GM21381 (cell line): ENCODE measurements around the gene ABCA13.

Experiments used
- ATAC-seq: cut with Tn5 transposase; IDR thresholded peaks from one replicate; pipeline ENCODE4 v1.9.1; 2021; ENCODE audit warnings: mild to moderate bottlenecking, moderate library complexity; ENCODE audit not compliant: unreplicated experiment

The ABCA13 gene

DNA sequence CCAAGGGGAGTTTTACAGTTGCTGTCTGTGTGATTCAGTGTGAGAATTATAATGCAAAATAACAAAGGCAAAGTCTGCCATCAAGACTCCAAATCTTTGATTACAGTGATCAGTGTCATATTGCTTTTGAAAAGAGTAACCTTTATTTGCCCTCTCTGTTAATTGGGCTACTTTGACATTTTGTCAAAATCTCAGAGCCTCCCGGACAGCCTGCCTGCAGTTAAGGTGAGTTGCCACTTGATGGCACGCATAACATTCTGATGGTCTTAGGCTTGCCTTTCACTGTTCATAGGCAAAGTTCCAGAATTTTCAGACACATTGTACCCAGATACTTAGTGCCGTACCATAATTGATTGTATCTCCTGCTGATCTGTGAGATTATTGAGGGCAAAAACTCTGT, 253.5 kb downstream of the ABCA13 start:
- no peak for ATAC-seq

DNA sequence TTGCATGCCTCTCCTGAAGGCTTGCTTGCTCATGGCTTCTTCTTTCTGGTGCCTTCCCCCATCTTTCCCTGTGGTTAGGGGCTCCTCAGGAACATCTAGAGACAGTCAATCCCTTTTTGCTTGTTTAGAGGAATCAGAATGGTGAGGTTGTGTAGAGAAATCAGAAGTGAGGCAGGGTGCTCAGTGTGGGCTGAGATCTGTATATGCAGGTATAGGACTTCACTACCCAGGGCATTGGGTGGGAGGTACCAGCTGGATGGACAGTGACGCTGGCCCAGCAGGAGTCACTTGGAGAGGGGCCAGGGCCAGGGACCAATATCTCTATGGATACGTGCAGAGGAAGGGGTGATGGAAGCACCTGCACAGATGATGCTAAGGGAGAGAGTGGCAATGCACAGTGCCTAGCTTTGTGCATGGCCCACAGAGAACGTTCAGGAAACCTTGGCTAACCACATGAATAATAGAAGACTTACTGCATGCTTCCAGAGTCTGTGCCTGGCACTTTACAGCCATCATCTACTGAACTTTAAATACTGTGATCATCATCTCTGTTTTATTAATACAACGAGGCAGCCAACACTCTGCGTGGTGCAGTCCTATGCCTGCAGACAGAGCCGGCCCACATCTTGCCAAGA, 255.2 kb downstream of the ABCA13 start:
- ATAC-seq, result no peak

DNA sequence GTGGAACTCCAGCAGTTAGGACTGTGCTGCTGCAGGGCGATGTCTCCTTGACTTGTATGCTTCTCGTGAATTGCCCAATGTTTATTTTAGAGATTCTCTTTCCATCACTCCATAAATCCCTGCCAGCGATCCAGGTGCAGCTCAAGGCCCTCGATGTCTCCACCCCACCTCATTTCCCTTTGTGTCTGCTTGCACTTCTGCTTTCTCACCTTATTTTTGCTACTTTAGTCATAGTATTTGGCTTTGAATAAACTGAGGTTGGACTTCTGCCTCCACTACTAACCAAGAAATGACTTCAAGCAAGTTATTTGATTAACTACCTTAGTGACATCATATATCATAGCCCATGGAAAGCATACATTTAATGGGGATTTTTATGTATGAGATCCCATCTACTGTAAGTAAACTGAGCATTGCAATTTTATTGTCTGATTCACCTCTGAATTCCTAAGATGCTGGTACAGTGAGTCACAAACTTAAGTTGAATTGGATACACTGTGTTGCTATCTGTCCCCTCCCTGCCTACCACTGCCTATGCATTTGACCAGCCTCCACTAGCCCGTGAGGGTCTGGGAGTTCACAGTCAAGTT, 255.8 kb downstream of the ABCA13 start:
- no peak for ATAC-seq

DNA sequence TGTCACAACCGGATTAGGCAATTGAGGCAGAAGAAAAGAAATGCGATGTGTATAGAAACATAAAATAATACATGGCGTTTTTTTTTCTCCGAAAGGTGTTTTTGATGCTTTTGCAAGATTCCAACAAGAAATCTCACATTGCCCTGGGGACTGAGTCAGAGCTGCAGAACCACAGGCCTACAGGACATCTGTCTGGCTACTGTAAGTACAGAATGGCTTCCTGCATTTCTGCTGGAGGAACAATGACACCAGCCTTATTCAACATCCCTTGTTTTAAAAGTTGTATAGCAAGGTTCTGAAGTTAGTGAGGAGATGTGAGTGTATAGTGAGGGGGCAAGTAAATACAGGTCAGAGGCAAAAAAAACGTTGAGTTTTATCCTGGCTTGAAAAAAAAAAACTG, 256.4 kb downstream of the ABCA13 start:
- no peak for ATAC-seq

DNA sequence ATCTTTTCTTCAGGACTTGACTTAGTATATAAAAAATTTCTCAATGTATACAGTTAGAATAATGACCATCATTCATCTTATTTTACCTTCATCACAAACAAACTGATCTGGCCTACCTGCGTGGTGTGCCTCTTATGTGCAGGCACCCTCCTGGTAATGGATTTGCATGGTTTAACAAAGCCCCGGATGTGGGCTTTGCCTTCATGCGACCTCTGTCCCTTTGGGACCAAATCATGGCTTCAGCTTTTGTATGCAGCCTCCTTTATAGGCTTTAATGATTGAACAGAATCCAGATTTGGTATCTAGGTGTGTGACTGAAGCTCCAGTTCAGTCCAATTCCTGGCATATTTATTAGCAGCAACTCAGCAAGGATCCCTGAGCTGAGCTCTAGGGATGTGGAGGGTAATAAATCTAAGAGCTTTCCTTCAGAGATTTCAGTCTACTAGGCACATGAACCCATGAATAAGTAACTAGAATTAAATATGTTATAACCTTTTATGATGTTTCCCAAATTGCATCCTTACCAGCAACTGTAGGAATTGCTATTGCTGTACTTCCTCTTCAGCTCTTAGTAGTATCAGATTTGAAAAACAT, 256.9 kb downstream of the ABCA13 start:
- no peak for ATAC-seq

DNA sequence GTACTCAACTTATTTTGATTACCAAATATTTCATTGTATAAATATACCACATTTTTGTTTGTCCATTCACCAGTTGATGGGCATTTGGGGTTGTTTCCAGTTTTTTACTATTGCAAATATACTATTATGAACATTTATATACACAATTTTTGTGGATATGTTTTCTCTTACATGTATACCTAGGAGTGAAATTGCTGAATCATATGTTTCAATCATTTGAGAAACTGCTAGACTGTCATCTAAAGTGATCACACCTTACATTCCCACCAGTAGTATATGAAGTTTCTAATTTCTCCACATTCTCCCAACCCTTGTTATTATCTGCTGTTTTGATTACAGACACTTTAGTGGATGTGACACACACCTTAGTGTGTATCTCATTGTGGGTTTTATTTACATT, 257.9 kb downstream of the ABCA13 start:
- no peak for ATAC-seq

DNA sequence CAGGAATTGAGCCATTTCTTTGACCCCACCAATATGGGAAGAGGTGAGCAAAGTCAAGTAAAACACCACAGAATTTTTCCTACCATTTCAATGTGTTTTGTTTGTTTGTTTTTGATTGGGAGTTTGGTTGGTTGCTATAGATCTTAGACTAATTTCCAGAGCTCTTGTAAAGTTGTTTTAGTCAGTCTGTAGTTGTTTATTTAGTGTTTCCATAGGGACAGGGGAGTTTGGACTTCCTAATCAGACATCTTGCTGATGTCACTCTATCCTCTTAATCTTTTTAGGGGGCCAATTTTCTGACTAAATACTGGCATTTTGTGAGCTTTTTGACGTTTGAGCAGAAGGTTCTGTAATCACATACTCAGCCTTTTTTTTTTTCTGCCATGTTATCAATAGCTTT, 266.9 kb downstream of the ABCA13 start:
- no peak for ATAC-seq

DNA sequence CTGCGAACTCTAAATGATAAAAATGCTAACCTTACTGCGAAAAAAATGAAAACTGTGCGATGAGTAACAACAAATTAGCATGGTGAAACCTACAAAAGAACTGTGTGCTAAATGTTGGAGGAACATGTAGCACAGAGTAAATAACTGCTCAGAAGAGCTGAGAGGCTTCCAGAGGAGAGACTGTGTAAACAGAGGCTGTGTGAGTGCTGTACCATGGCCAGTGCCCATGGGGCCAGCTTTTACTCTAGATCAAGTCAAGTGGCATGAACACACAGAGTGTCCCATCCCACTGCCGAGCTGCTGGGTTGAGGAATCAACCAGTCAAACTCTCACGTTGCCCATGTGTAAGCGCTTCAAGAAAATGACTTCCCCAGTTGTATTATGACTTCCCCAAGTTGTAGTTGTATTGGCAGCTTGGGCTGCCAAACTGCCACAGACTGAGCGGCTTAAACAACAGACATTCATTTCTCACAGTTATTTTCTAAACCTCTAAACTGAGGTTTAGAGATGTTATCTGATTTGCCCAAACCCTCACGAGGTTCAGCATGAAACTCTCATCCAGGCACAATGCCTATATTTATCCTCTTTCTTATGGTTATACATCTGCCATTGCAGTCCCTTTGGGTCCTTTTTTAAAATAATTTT, 270.7 kb downstream of the ABCA13 start:
- no peak for ATAC-seq

DNA sequence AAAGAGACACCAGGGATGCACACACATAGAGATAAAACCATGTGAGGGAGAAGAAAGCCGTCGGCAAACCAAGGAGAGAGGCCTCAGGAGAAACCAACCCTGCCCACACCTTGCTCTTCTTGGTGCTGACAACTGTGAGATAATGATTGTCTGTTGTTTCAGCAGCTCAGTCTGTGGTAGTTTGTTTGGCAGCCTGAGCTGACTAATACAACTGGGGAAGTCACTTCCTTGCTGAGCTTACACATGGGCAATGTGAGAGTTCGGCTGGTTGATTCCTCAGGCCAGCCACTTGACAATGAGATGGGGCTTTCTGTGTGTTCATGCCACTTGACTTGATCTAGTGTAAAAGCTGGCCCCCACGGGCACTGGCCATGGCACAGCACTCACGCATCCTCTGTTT, 271.8 kb downstream of the ABCA13 start:
- ATAC-seq, result no peak

DNA sequence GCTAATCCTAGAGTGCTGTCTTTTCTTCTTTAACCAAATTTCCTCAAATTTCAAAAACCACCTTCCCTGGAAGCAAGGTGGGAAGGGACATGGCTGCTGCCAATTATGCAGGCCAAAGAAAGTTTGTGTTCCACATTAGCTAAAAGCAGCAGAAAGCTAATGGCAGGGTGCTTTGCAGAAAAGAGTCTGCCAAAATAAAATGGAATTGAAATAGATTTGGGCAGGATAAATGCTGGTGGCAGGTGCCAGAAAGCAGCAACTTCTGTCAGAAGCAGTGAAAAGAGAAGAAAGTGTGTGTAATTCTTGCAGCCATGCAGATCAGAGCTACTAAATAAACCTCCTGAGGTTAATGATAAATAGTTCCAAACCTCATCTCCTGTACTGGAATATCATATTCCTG, 275.5 kb downstream of the ABCA13 start:
- ATAC-seq, result no peak

DNA sequence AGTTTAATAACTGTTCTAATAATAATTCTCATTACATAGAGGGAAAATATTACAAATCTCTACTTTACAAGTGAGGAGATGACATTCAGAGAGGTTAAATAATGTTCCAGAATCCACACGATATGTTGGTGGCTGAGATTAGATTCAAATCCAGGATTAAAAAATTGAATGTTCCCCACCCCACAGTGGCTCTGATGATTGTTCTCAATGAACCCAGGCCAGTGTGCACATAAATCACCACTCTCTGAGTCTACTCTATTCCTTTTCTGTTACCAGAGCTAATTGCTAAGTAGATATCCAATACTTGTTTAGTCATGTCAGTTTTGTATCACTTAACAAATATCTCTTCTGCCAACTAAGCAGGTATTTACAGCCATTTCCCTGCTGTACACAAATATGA, 281.0 kb downstream of the ABCA13 start:
- no peak for ATAC-seq

DNA sequence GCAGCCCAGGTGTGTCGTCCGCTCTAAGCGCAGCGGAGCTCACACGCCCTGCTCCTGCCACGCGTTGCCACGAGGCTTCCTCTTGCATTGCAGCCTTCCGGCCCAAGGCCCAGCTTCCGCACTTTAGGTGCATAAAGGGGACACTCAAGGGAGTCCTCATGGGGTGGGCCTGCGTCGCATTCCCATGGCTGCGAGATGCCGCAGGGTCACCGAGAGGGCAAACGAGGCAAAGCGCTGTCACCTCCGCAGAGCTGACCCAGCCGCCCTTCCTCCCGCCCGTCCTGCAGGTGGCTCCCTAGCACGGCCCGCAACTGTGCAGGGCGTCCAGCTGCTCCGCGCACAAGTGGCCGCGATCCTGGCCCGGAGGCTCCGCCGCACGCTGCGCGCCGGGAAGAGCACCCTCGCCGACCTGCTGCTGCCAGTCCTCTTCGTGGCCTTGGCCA, 283.5 kb downstream of the ABCA13 start:
- no peak for ATAC-seq

DNA sequence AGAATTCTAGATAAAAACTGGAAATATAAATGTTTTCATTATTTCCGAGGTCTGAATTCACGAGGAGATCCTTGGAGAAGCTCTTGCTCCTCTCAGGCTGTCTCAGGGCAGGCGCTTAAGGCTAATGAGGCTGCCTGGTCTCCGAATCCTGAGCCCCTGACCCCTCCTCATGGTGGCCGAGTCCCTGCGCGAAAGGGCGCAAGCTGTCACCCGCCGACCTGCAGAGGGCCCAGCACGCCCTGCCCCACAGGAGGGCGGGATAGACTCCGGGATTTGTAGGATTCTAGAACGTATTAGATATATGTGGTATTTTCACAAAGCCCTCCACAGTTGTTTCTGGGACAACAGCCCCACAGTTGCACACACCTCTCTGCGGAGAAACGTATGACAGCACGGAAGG, 284.1 kb downstream of the ABCA13 start:
- no peak for ATAC-seq

DNA sequence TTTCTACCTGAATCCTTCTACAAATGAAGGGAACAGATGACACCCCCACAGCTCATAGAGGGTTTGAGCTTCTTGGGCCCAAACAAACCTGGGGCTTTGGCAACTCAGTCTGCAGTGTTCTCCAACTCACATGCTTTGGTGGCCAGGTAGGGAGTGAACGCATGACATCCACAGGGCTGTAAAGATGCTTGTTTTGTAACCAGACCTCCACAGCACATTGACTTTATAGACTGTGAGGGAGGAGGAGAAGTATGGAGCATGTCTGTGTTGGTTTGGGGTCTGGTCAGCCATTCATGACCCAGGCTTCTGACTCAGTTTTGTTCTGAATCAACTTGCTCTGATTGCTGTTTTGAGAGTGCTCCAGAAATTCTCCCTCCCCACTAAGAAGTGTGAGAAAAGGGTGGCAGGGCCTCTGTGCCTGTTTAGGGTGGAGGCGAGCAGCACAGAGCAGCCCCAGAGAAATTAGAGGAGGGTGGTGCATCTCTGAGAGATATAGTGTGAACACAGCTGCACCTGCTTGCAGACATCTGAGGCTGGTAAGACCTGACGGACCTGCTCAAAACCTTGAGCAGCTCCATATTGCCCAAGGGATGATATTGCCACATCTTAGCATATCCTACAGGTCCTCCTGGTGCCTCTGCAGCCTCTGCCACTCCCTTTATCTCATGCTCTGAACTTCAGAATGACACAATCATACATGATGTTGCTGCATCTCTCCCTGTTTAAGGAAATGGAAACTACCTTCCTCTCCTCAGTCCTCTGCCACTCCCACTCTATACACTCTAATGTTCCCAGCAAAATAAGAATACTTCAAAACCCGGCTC, 287.7 kb downstream of the ABCA13 start:
- ATAC-seq, result no peak

DNA sequence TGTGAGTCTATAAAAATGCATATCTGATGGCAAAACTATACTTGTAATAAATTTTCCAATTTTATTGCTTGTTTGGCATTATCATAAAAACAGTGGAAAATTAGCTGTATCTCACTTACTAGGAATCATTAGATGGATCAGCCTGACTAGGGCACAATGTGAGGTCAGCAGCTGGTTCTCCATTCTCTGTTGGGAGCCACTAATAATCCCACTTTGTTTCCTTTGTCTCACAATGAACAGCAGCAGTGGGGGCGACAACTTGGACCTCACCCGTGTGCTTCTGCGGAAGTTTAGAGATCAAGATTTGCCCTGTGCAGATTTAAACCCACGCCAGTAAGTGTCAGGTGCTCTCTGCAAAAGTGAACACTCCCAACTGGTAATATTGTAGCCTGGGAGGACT, 295.5 kb downstream of the ABCA13 start:
- no peak for ATAC-seq

DNA sequence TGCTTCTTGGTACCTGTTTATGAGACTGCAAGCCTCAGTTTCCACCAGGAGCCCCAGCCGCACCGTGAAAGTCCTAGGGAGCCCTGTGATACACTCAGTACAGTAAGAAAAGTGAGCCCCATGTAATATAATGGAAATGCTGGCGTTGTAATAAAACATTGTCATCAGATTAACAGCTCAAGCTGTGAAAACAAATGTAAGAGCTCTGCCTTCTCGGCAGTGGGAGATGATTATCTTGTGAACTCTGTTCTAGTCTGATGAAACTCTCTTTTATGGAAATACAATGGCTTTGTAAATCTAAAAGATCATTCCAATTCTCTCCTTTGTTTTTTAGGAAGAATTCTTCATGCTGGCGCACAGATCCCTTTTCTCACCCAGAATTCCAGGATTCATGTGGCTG, 299.9 kb downstream of the ABCA13 start:
- ATAC-seq, result no peak

DNA sequence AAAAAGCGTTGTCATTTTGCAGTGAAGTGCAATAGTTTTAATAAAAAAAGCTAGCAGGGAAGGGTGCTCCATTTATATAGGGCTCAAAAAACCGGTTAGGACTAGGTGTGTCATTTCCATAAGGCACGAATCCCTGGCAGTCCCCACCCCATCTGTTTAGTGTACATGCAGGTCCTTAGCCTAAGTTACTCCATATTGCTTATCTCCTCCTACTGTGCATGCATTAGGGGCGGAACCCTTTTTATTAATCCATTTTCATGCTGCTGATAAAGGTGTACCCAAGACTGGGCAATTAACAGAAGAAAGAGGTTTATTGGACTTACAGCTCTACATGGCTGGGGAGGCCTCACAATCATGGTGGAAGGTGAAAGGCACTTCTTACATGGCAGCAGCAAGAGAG, 301.4 kb downstream of the ABCA13 start:
- ATAC-seq, result no peak

DNA sequence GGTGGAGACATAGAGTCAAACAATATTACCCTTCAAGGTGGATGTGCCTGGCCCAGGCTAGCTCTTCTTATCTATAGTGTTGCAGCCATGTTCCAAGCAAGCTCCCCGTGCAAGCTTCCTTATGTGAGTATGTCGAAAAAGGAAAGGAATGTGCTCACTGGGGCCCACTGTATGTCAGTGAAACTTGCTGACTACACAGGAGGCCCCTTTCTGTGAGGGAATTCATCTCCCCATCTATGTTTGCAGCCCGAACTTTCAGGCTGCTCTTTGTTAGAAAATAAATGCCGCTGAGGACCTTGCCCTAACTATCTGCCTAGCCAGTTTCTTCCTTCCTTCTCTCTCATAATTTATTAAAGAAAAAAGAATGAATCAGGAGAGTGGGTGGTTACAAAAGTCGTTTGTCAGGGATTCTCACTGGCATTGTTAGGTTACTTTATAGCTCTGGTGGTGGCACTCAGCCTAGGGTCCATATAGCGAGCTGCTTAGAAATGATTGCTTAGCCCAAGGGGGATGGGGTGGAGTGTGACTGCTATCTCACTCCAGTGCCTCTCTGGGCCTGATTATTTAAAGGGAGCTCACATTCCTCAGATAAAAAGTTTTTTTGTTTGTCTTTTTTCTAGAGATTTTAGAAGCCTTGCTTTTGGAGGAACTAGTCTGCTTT, 302.1 kb downstream of the ABCA13 start:
- ATAC-seq, result no peak

DNA sequence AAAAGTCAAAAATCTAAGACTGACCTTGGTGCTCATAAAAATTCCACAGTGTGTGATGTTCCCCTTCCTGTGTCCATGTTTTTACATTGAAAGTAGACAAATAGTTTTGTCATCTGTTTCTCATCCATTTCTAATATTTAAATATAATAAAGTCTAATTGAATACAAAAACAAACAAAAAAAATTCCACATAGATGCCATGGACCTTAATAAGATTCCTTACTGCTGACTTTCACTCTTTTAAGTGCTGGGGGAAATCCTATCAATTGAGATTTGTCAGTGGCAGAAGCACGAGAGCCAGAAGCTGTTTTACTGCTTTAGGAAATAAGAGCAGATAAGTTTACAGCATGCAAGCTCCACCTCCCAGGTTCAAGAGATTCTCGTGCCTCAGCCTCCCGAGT, 310.0 kb downstream of the ABCA13 start:
- ATAC-seq, result no peak

DNA sequence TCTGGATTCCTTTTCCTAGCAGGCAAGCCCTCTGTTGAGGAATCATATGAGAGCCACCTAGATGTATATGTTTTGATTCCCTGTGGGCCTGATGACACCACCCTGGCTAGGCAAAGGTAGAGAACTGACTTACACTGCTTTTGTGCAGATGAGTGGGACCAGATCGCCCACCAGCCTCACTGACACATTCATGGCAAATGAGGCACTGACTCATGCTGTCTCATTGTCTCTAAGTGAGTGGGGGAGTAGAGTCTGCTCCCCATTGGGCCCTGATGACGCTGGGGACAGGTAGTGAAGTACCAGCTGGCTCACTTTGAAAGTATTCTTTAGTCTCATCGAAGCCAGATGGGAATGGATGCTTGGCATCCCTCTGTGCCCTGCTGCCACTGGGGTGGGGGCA, 326.3 kb downstream of the ABCA13 start:
- ATAC-seq, result no peak

DNA sequence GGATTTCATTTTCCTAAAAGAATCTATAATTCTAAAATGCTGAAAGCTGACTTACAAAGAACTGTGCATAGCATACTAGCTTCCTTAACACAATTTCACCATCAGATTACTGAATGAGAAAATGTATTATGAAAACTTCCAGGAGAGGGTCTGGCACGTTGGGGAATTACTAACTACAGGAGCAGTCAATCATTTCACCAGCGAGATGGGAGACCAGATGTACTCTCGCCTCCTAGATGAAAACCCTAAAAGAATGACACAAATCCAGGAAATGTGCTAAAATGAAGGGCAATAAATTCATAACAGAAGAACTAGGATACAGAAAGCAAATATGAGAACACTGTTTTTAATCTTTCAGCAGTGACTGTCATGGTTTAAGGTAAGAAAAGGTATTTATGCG, 330.8 kb downstream of the ABCA13 start:
- ATAC-seq, result no peak
